ENCODE results near the gene AMMECR1. TPM values are rescaled to one million over a fixed set of nuclear protein-coding genes. Genes with fewer than 3 reads are reported as not detected.
A peak's percentile ranks its signal among the peaks of the same experiment; 100 is the strongest.

AMMECR1 gene
- total RNA-seq, 3 donors from 2014 or later (not counting 1 experiment from before 2014, with no cell fraction given): 10.0 to 16.7 (median 11.5) TPM

- H3K4me3 Mint-ChIP-seq: no peak overlapping the region
- intact Hi-C loops (cut with micrococcal nuclease): no loop called here
These were observed 3.2 kb upstream of the AMMECR1 start for GRCh38 chrX:110321081-110321480.

GRCh38 chrX:110320381-110320987 lies 2.6 kb upstream of the AMMECR1 start:
- Mint-ChIP-seq H3K27me3 (ENCODE audit: low read depth in 2 of 2) (peaks cover 8 to 21% of the 10 kb centered on the region in 2 donors), H3K36me3 (no peaks in the 10 kb centered on the region), H3K9me3 (no peaks in the 10 kb centered on the region), H3K4me1 (peaks cover 0 to 7% of the 10 kb centered on the region in 2 donors), H3K4me3 (no peak overlapping the region), H3K27ac (no peak overlapping the region)
- no peak for ATAC-seq
- DNase-seq: no peak
- H3K9me3 ChIP-seq (ENCODE audit: control insufficient read depth, insufficient read depth, low read length): no peaks in the 10 kb centered on the region
- H3K27me3 ChIP-seq (ENCODE audit: control insufficient read depth, insufficient read depth, low read length): no peaks in the 10 kb centered on the region
- WGBS (ENCODE audit: insufficient coverage): 60% methylated on average over 1 of the region's 3 CpGs
- H3K27ac ChIP-seq (ENCODE audit: low read length): no peak overlapping the region
- no peak for TF ChIP-seq CTCF (IDR thresholded peaks at IDR 0.05)
- no peak overlapping the region for H3K4me3 ChIP-seq (ENCODE audit: low read length)
- H3K36me3 ChIP-seq (ENCODE audit: control insufficient read depth, insufficient read depth, low read length): no peaks in the 10 kb centered on the region
- H3K4me1 ChIP-seq (ENCODE audit: control insufficient read depth, insufficient read depth, low read length): peaks cover 5% of the 10 kb centered on the region
- intact Hi-C loops (cut with micrococcal nuclease): no loop called here

More at GRCh38 chrX:110321081-110321480, 3.2 kb upstream of the AMMECR1 start:
- no peak overlapping the region for H3K27ac ChIP-seq (ENCODE audit: low read length)
- H3K4me3 ChIP-seq (ENCODE audit: low read length): no peak overlapping the region
- no peaks in the 10 kb centered on the region for H3K9me3 Mint-ChIP-seq
- H3K4me1 Mint-ChIP-seq: peaks cover 0 to 6% of the 10 kb centered on the region in 2 donors
- no peak overlapping the region for H3K27ac Mint-ChIP-seq
- H3K4me1 ChIP-seq (ENCODE audit: control insufficient read depth, insufficient read depth, low read length): peaks cover 5% of the 10 kb centered on the region
- H3K36me3 ChIP-seq (ENCODE audit: control insufficient read depth, insufficient read depth, low read length): no peaks in the 10 kb centered on the region
- ATAC-seq: no peak
- TF ChIP-seq CTCF (IDR thresholded peaks at IDR 0.05): no peak
- peaks cover 8 to 25% of the 10 kb centered on the region in 2 donors for H3K27me3 Mint-ChIP-seq (ENCODE audit: low read depth in 2 of 2)
- H3K27me3 ChIP-seq (ENCODE audit: control insufficient read depth, insufficient read depth, low read length): no peaks in the 10 kb centered on the region
- no peak for DNase-seq
- no peaks in the 10 kb centered on the region for H3K9me3 ChIP-seq (ENCODE audit: control insufficient read depth, insufficient read depth, low read length)
- no peaks in the 10 kb centered on the region for H3K36me3 Mint-ChIP-seq

- TF ChIP-seq CTCF (IDR thresholded peaks at IDR 0.05): no peak
- H3K4me1 ChIP-seq (ENCODE audit: control insufficient read depth, insufficient read depth, low read length): peaks cover 5% of the 10 kb centered on the region
- Mint-ChIP-seq H3K9me3 (no peaks in the 10 kb centered on the region), H3K36me3 (no peaks in the 10 kb centered on the region), H3K4me3 (peak overlapping the region; percentile 92), H3K27ac (peak overlapping the region; percentile 68 to 92), H3K4me1 (peaks cover 11 to 15% of the 10 kb centered on the region in 2 donors), H3K27me3 (ENCODE audit: low read depth in 2 of 2) (peaks cover 5 to 7% of the 10 kb centered on the region in 2 donors)
- peak overlapping the region; percentile 82 for H3K27ac ChIP-seq (ENCODE audit: low read length)
- DNase-seq (no peak), ATAC-seq (no peak)
- no peaks in the 10 kb centered on the region for H3K9me3 ChIP-seq (ENCODE audit: control insufficient read depth, insufficient read depth, low read length)
- H3K36me3 ChIP-seq (ENCODE audit: control insufficient read depth, insufficient read depth, low read length): no peaks in the 10 kb centered on the region
- 0% methylated on average over 2 of the region's 4 CpGs for WGBS (ENCODE audit: insufficient coverage)
- intact Hi-C loops (cut with micrococcal nuclease): loop anchor here (5.0 kb wide), 1 partner anchor 81 kb away; no protein-coding TSS in a partner anchor
- peak overlapping the region; percentile 76 for H3K4me3 ChIP-seq (ENCODE audit: low read length)
- no peaks in the 10 kb centered on the region for H3K27me3 ChIP-seq (ENCODE audit: control insufficient read depth, insufficient read depth, low read length)
These were observed 731 bp upstream of the AMMECR1 start for GRCh38 chrX:110318664-110318968.

Measured in natural killer cell (primary cell).